Measurements from ENCODE around the gene POU6F2.

- no peak for TF ChIP-seq CTCF (IDR thresholded peaks at IDR 0.05; ENCODE audit: low read length)
- no peak for TF ChIP-seq EZH2 (optimal IDR thresholded peaks at IDR 0.05; ENCODE audit: low read depth, low read length)
- TF ChIP-seq EZH2phosphoT487 (IDR thresholded peaks at IDR 0.05; ENCODE audit: low read length) = no peak
These were observed 232.7 kb downstream of the POU6F2 start for GRCh38 chr7:39210362-39210761.
